Measurements from ENCODE around the gene ATP5F1B.
A peak's percentile ranks its signal among the peaks of the same experiment; 100 is the strongest.

ATP5F1B gene

DNA sequence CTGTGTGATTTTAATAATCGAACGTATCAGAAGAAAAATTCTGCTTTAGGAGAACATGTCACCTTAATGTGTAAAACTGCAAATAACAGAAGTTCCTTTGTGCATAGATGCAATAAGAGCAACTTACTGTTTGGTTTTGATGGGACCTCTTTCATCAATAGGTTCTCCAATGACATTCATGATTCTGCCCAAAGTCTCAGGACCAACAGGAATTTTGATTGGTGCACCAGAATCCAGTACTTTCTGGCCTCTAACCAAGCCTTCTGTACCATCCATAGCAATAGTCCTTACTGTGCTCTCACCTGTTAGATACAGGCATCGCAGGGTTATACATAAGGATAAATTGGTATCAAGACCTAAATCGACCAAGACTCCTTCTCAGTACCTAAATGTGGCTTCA is 1.1 kb downstream of the ATP5F1B start:
- Histone ChIP-seq H3K9me3 (ENCODE audit: control insufficient read depth, insufficient read depth, low read length) (no peaks in the 10 kb centered on the region), H3K27me3 (ENCODE audit: control insufficient read depth, insufficient read depth, low read length) (no peaks in the 10 kb centered on the region), H3K4me3 (ENCODE audit: low read depth, low read length) (peak overlapping the region; percentile 98), H3K36me3 (ENCODE audit: control insufficient read depth, insufficient read depth, low read length) (peaks cover 42% of the 10 kb centered on the region), H3K9ac (ENCODE audit: low read depth, low read length) (peak overlapping the region; percentile 100), H3K4me1 (ENCODE audit: control insufficient read depth, insufficient read depth, low read length) (peaks cover 5% of the 10 kb centered on the region)

DNA sequence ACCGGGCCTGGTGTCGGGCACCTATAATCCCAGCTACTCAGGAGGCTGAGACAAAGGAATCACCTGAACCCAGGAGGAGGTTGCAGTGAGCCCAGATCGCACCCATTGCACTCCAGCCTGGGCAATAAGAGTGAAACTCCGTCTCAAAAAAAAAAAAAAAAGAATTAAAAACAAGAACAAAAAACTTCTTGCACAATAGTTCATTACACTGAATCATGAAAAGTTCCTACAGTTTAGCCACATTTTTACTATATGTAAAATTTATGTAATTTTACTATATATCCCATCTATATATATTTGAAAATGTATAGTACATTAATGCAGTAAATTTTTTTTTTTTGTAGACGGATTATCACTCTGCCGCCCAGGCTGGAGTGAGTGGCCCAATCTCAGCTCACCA is 4.6 kb downstream of the ATP5F1B start:
- H3K27me3 ChIP-seq (ENCODE audit: control insufficient read depth, insufficient read depth, low read length): no peaks in the 10 kb centered on the region
- peaks cover 61% of the 10 kb centered on the region for H3K36me3 ChIP-seq (ENCODE audit: control insufficient read depth, insufficient read depth, low read length)
- H3K9ac ChIP-seq (ENCODE audit: low read depth, low read length): no peak overlapping the region
- H3K4me1 ChIP-seq (ENCODE audit: control insufficient read depth, insufficient read depth, low read length): peaks cover 2% of the 10 kb centered on the region
- H3K4me3 ChIP-seq (ENCODE audit: low read depth, low read length): no peak overlapping the region
- H3K9me3 ChIP-seq (ENCODE audit: control insufficient read depth, insufficient read depth, low read length): no peaks in the 10 kb centered on the region

DNA sequence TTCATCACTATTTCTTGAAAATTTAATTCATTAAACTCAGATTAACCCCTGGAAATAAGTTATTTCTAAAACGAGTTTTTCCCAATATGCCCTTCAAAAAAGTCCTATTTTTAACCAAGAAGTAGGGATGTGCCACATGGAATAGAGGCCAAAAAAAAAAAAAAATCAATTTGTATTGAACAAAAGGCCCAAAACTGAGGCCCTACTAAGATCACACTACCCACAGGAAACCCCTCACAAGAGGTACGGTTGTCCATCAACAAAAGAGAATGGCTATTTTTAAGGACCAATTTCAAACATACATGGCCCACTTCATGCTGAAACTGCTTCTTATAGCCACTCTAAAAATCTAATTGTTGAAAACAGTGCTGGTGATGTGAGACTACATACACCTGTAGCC is 8.2 kb downstream of the ATP5F1B start:
- H3K4me1 ChIP-seq (ENCODE audit: control insufficient read depth, insufficient read depth, low read length): peaks cover 9% of the 10 kb centered on the region
- H3K36me3 ChIP-seq (ENCODE audit: control insufficient read depth, insufficient read depth, low read length): peaks cover 40% of the 10 kb centered on the region

DNA sequence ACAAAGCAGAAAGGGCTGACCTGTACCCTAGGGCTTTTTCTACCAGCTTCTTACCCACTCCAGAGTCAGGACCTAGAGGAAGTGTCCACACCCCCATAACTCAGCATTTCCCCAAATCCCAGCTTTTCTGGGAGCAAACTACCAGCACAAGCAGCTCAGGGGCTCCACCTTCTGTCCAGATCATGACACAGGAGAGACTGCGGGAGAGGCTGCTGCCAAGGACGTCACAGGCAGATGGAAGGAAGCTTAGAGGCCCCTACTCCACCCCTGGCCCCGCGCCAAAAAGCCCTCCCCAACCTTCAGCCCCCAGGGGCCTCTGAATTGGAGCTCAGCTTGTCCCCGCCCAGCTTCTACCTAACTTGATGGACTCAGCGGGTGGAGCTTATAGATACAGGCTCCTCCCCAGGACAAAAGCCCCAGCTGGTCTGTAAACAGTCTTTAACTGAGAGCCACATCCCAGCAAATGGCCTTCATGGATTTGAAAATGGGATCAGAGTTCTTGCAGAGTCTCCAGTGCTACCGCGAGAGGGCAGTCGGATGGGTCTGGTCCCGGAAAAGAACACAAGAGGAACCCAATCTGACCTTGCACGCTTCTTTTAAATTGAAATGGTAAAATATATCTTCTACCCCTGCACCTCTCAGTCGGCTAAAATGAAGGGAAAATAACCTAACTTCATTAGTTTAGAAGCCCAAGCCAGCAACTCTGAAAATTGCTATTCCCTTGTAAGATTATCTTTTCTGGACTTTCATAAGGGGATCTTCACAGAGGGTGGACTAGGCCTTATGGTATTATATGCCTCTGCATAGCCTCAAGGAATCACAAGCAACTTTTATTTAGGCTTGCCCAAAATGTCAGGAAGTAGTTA is 8.9 kb downstream of the ATP5F1B start:
- H3K9ac ChIP-seq (ENCODE audit: low read depth, low read length): no peak overlapping the region
- H3K4me3 ChIP-seq (ENCODE audit: low read depth, low read length): peak overlapping the region; percentile 93
- peaks cover 13% of the 10 kb centered on the region for H3K4me1 ChIP-seq (ENCODE audit: control insufficient read depth, insufficient read depth, low read length)
- no peaks in the 10 kb centered on the region for H3K27me3 ChIP-seq (ENCODE audit: control insufficient read depth, insufficient read depth, low read length)
- no peaks in the 10 kb centered on the region for H3K9me3 ChIP-seq (ENCODE audit: control insufficient read depth, insufficient read depth, low read length)
- peaks cover 33% of the 10 kb centered on the region for H3K36me3 ChIP-seq (ENCODE audit: control insufficient read depth, insufficient read depth, low read length)

More for the DNA sequence above, 8.2 kb downstream of the ATP5F1B start:
- H3K9me3 ChIP-seq (ENCODE audit: control insufficient read depth, insufficient read depth, low read length): no peaks in the 10 kb centered on the region
- H3K4me3 ChIP-seq (ENCODE audit: low read depth, low read length): no peak overlapping the region
- H3K9ac ChIP-seq (ENCODE audit: low read depth, low read length): no peak overlapping the region
- H3K27me3 ChIP-seq (ENCODE audit: control insufficient read depth, insufficient read depth, low read length): no peaks in the 10 kb centered on the region

DNA sequence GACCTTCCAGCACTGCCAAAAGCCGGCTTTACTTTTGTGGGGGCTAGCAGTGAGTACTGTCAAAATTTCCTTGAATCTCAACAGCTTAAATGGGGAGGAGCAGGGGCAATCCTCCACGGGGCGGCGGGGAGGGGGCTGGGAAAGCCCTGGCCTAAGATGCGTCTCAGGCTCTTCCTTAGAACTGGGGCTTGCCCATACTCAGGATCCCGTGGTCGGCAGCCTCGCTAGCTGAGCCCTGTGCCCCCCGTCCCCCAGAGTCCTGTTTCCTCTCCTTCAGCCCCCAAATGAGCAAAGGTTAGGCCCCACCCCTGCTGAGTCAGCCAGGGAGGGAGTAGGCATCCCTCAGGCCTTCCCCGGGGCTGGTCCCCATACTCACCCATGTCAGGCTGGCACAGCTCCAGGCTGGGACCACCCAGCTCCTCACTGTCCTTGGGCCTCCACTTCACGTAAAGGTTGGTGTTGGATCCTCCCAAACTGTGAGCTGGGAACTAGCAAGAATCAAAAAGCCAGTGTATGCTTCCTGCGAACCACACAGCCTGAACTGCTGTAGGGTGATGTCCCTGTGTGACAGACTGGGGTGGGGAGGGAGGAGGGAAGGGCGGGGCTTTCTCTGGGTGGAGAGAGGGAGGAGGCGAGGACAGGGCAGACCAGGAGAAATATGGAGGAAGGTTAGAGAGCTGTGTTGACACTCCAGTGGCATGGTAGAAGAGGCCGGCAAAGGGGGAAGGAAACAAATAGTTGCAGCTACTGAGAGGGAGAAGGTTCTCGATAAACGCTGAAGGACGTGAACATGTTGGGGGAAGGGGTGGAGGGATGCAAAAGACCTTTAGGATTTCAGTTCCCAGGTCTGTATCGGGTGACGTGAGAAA is 9.7 kb downstream of the ATP5F1B start:
- H3K4me1 ChIP-seq (ENCODE audit: control insufficient read depth, insufficient read depth, low read length): peaks cover 18% of the 10 kb centered on the region
- no peaks in the 10 kb centered on the region for H3K9me3 ChIP-seq (ENCODE audit: control insufficient read depth, insufficient read depth, low read length)

DNA sequence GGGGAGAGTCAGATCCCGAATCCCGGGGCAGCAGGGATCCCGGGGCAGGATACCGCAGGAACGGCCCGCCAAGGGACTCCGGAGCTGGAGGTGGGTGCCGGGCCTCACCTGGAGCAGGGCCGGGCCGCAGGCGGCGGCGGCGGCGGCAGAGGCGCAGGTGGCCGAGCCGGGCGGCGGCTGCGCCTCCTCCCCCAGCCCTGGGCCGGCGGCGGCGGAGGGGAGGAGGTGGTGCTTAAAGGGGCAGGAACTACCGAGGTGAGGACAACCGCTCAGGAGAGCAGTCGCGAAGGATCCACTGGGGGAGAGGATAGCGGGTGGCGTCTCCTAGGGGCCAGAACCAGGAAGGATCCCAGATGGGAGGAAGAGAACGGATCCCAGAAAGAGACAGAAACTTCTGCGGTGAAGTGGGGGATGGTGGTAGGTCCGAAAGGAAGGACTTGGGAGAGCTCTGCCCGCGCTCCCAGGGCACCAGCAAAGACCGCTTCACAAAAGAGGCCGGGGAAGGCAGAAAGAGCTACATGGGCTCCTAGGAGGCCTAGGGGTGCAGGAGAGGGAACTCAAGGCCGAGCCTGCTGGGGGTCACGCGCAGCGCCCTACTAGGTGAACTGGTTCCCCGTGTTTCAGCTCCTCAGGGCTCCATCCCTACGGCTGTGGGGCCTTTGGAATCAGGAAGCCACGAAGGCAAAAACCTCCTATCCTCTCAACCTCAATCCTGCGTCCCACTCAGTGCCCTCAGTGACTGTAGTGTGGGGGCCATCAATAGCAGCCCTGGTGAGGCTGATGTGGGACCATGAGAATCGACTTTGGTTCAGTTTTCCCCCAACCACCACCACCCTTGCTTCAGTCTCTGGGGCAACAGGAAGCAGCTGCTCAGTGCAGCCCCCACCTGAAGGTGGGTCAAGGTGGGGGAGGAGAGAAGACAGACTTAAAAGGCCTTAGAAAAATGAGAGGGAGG is 10.7 kb downstream of the ATP5F1B start:
- H3K27me3 ChIP-seq (ENCODE audit: control insufficient read depth, insufficient read depth, low read length): no peaks in the 10 kb centered on the region
- peak overlapping the region; percentile 81 for H3K9ac ChIP-seq (ENCODE audit: low read depth, low read length)
- peak overlapping the region; percentile 93 for H3K4me3 ChIP-seq (ENCODE audit: low read depth, low read length)
- peaks cover 21% of the 10 kb centered on the region for H3K4me1 ChIP-seq (ENCODE audit: control insufficient read depth, insufficient read depth, low read length)
- H3K36me3 ChIP-seq (ENCODE audit: control insufficient read depth, insufficient read depth, low read length): peaks cover 23% of the 10 kb centered on the region
- no peaks in the 10 kb centered on the region for H3K9me3 ChIP-seq (ENCODE audit: control insufficient read depth, insufficient read depth, low read length)

More for the DNA sequence above, 9.7 kb downstream of the ATP5F1B start:
- no peak overlapping the region for H3K9ac ChIP-seq (ENCODE audit: low read depth, low read length)
- peaks cover 25% of the 10 kb centered on the region for H3K36me3 ChIP-seq (ENCODE audit: control insufficient read depth, insufficient read depth, low read length)
- no peaks in the 10 kb centered on the region for H3K27me3 ChIP-seq (ENCODE audit: control insufficient read depth, insufficient read depth, low read length)
- peak overlapping the region; percentile 93 for H3K4me3 ChIP-seq (ENCODE audit: low read depth, low read length)

DNA sequence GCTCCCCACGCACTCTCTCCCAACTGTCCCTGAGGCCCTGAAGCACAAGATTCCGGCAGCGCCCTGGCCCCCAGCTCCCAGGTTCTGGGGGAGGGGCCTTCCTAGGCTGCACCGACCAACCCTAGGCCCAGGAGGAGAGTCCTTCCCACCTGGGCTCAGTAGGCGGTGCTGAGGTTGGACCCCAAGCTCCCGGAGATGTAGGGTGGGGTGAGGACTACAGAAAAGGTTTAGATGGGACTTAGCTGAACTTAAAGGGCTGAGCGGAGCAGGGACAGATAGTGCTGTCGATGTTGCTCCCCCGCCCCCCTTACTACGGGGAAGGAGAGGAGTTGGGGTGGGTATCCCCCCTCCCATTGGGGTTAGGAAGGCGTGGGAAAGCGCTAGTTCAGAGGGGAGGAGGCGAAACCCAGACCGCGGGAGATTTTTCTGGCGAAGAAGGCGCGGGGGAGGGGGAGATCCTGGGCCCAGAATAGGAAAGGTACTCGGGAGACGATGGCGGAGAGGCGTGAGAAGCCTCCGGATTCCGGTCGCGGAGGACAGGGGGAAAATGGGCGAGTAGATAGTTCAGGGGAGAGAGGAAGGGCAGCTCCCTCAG is 11.4 kb downstream of the ATP5F1B start:
- Histone ChIP-seq H3K27me3 (ENCODE audit: control insufficient read depth, insufficient read depth, low read length) (no peaks in the 10 kb centered on the region), H3K4me3 (ENCODE audit: low read depth, low read length) (peak overlapping the region; percentile 93), H3K9me3 (ENCODE audit: control insufficient read depth, insufficient read depth, low read length) (no peaks in the 10 kb centered on the region), H3K36me3 (ENCODE audit: control insufficient read depth, insufficient read depth, low read length) (peaks cover 17% of the 10 kb centered on the region), H3K4me1 (ENCODE audit: control insufficient read depth, insufficient read depth, low read length) (peaks cover 21% of the 10 kb centered on the region), H3K9ac (ENCODE audit: low read depth, low read length) (peak overlapping the region; percentile 54)

DNA sequence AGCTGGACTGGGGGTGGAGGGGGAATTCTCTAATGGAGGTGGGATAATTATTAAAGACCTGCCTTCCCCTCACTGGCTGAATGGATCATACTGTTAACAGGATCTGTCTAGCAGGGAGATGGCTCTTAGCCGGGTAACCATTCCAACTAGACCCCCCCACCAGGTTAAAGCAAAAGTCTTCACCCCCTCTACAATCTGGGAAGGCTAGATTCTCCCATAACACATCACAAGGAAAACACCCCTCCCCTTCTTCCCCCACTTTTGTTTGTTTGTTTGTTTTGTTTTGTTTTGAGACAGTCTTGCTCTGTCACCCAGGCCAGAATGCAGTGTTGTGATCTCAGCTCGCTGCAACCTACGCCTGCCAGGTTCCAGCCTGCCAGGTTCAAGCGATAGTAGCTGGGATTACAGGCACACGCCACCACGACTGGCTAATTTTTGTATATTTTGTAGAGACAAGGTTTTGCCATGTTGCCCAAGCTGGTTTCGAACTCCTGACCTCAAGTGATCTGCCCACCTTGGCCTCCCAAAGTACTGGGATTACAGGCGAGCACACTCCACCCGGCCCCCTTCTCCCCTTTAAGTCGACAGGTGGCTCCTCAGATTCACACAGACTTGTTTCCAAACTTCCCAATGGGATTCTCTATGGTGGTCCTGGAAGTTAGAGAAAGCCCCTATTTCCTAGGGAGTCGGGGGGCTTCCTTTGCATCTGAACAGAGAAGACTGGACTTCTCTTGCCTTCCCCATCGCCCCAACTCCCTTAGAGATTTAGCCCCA is 12.1 kb downstream of the ATP5F1B start:
- Histone ChIP-seq H3K27me3 (ENCODE audit: control insufficient read depth, insufficient read depth, low read length) (no peaks in the 10 kb centered on the region), H3K4me3 (ENCODE audit: low read depth, low read length) (peak overlapping the region; percentile 93), H3K9ac (ENCODE audit: low read depth, low read length) (peak overlapping the region; percentile 37), H3K4me1 (ENCODE audit: control insufficient read depth, insufficient read depth, low read length) (peaks cover 21% of the 10 kb centered on the region), H3K36me3 (ENCODE audit: control insufficient read depth, insufficient read depth, low read length) (peaks cover 10% of the 10 kb centered on the region), H3K9me3 (ENCODE audit: control insufficient read depth, insufficient read depth, low read length) (no peaks in the 10 kb centered on the region)

DNA sequence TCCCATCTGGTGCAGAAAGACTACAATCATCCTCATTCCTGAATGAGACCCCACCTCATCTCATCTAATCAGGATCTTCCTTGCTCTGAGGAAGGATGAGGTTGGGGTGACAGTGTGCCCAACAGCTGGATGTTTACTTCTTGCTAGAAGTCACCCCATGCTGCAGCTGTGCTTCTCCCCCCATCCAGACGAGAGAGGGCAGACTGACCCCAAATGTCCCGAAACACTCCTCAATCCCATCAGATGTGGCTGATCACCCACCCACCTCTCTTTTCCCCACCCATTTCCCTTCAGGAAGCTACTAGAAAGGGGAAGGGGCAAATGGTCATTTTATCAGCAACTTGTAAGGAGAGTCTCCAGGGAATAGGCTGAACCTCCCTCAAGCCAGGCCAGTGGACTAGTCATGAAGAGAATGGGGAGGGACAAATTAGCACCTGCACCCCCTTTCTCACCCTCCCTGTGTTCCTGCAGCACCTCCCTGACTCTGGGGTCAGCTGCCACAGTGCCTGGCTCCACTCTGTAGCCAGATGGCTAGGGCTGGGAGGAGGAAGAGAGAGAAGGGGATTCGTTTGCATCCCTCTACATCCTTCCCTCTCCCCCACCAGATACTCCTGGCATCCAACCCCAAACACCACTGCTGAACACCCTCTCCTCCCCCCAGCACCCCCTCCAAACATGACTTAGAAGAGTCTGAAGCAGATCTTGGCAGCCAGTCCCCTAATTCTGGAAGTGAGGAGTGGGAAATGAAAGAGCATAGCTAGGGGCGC is 12.9 kb downstream of the ATP5F1B start:
- no peaks in the 10 kb centered on the region for H3K27me3 ChIP-seq (ENCODE audit: control insufficient read depth, insufficient read depth, low read length)
- peaks cover 3% of the 10 kb centered on the region for H3K36me3 ChIP-seq (ENCODE audit: control insufficient read depth, insufficient read depth, low read length)
- peak overlapping the region; percentile 49 for H3K4me3 ChIP-seq (ENCODE audit: low read depth, low read length)
- no peaks in the 10 kb centered on the region for H3K9me3 ChIP-seq (ENCODE audit: control insufficient read depth, insufficient read depth, low read length)
- H3K4me1 ChIP-seq (ENCODE audit: control insufficient read depth, insufficient read depth, low read length): peaks cover 21% of the 10 kb centered on the region
- H3K9ac ChIP-seq (ENCODE audit: low read depth, low read length): no peak overlapping the region

All from iPS-15b (cell line).